OCI-LY7 (cell line): ENCODE data around the gene CHD1. TPM values are rescaled to one million over a fixed set of nuclear protein-coding genes. Genes with fewer than 3 reads are reported as not detected.

Experiments used
- BruUV-seq: library from RNA; stranded (reverse); fragments of 400-500 nt; replicated peaks from 2 replicates; lab custom pipeline; 2021; lab: Mats Ljungman, UMichigan
- CTCF ChIA-PET: fragments of 300-600 bp; sonication (Branson Sonifier 250); formaldehyde crosslinking; loops from one replicate; lab custom pipeline; 2022; ENCODE audit warnings: antibody characterized with exemption; ENCODE audit not compliant: unreplicated experiment; lab: Charles Lee
- POLR2A ChIA-PET: fragments of 300-600 bp; sonication (Branson Sonifier 250); formaldehyde crosslinking; loops from one replicate; lab custom pipeline; 2022; ENCODE audit warnings: antibody characterized with exemption; lab: Charles Lee
- DNase-seq: peaks from one replicate; pipeline ENCODE4 v3.0.0-alpha.2; 2015; ENCODE audit warnings: low spot score
- H2AFZ ChIP-seq: fragments of 200-600 bp; sonication (generic), shearing (Covaris generic); 2 replicates; pipeline ENCODE4 v1.6.1; 2014; ENCODE audit warnings: mild to moderate bottlenecking, antibody characterized with exemption, low read length, moderate library complexity
- H3K27ac ChIP-seq: fragments of 200-600 bp; sonication (generic); 2 replicates; pipeline ENCODE4 v1.5.1; 2014; ENCODE audit warnings: mixed run types, low read depth, mild to moderate bottlenecking, moderate library complexity, low read length, inconsistent platforms; ENCODE audit not compliant: poor library complexity, severe bottlenecking
- H3K36me3 ChIP-seq: fragments of 200-600 bp; sonication (generic); 2 replicates; pipeline ENCODE4 v1.6.1; 2014; ENCODE audit warnings: mild to moderate bottlenecking, antibody characterized with exemption, low read length, moderate library complexity, mixed read lengths; ENCODE audit not compliant: insufficient read depth
- H3K4me1 ChIP-seq: fragments of 200-600 bp; sonication (generic); 2 replicates; pipeline ENCODE4 v1.5.1; 2014; ENCODE audit warnings: mild to moderate bottlenecking, low read length; ENCODE audit not compliant: insufficient read depth, poor library complexity, severe bottlenecking
- H3K4me2 ChIP-seq: fragments of 200-600 bp; sonication (generic); 2 replicates; pipeline ENCODE4 v1.6.1; 2014; ENCODE audit warnings: mild to moderate bottlenecking, low read length
- H3K4me3 ChIP-seq: fragments of 200-600 bp; sonication (generic); 2 replicates; pipeline ENCODE4 v1.5.1; 2014; ENCODE audit warnings: mild to moderate bottlenecking, low read depth, low read length; ENCODE audit not compliant: poor library complexity, severe bottlenecking
- H3K79me2 ChIP-seq: fragments of 200-600 bp; sonication (generic); 2 replicates; pipeline ENCODE4 v1.6.1; 2016; ENCODE audit warnings: low read depth, mild to moderate bottlenecking, low read length, moderate library complexity, mixed read lengths; ENCODE audit not compliant: insufficient read depth
- H3K9me2 ChIP-seq: fragments of 200-600 bp; sonication (generic); 2 replicates; pipeline ENCODE4 v1.6.1; 2016; ENCODE audit warnings: mild to moderate bottlenecking, low read length, mixed read lengths; ENCODE audit not compliant: insufficient read depth
- H3K9me3 ChIP-seq: fragments of 200-600 bp; sonication (generic); 2 replicates; pipeline ENCODE4 v1.6.1; 2014; ENCODE audit warnings: mild to moderate bottlenecking, mixed run types, low read length, mixed read lengths
- H4K20me1 ChIP-seq: fragments of 200-600 bp; sonication (generic); 2 replicates; pipeline ENCODE4 v1.6.1; 2014; ENCODE audit warnings: mild to moderate bottlenecking, antibody characterized with exemption, low read length, moderate library complexity, mixed read lengths; ENCODE audit not compliant: insufficient read depth
- CTCF ChIP-seq: fragments of 200-600 bp; sonication (generic); conservative IDR thresholded peaks from 2 replicates; pipeline ENCODE4 v1.5.1; 2014; ENCODE audit warnings: mild to moderate bottlenecking, antibody characterized with exemption, low read length, moderate library complexity, mixed read lengths
- EZH2phosphoT487 ChIP-seq: fragments of 200-600 bp; sonication (generic); IDR thresholded peaks from 2 replicates; pipeline ENCODE4 v1.6.1; 2018; ENCODE audit warnings: low read depth, borderline replicate concordance, mild to moderate bottlenecking, mixed run types, antibody characterized with exemption, low read length, moderate library complexity, mixed read lengths
- intact Hi-C: fragments of 100-400 bp; cut with micrococcal nuclease; formaldehyde crosslinking; loops from one replicate; pipeline ENCODE4 v1.10.0; 2022; ENCODE audit not compliant: unreplicated experiment
- total RNA-seq, 2 experiments: library from RNA; depleted of rRNA in 1 of 2; stranded (reverse); fragments of >200 nt in 1 of 2; shearing (Covaris generic) in 1 of 2; gene quantifications; 2 replicates each; pipeline ENCODE4 v1.2.3, GENCODE V29; 2014 to 2022

Gene CHD1
- total RNA-seq, 2 experiments from 2014 or later = 8.3 to 10.3 TPM

- H3K79me2 ChIP-seq = no peaks in the 10 kb centered on the region
- intact Hi-C loops = no loop called here
- BruUV-seq = no TSS peak
- H3K36me3 ChIP-seq = no peaks in the 10 kb centered on the region
- TF ChIP-seq EZH2phosphoT487 (no peak), CTCF (no peak)
- no peak overlapping the region for H3K27ac ChIP-seq
- no peak overlapping the region for H3K4me2 ChIP-seq
- no peak overlapping the region for H2AFZ ChIP-seq
- H4K20me1 ChIP-seq = no peaks in the 10 kb centered on the region
- ChIA-PET POLR2A (interaction anchor here (0.6 to 1.0 kb wide), 2 partner anchors 9 to 30 kb away, joined by 3 to 4 read pairs; no protein-coding TSS in a partner anchor), CTCF (no interaction called here)
- H3K9me3 ChIP-seq = no peaks in the 10 kb centered on the region
- no peak for DNase-seq
- H3K4me1 ChIP-seq = no peaks in the 10 kb centered on the region
- no peaks in the 10 kb centered on the region for H3K9me2 ChIP-seq
- no peak overlapping the region for H3K4me3 ChIP-seq
Measured at GRCh38 chr5:98977723-98978122, 48.9 kb upstream of the CHD1 start.

GRCh38 chr5:98975682-98976407 lies 47.0 kb upstream of the CHD1 start:
- H3K9me3 ChIP-seq = no peaks in the 10 kb centered on the region
- ChIA-PET POLR2A (no interaction called here), CTCF (no interaction called here)
- DNase-seq = no peak
- H4K20me1 ChIP-seq = no peaks in the 10 kb centered on the region
- no peaks in the 10 kb centered on the region for H3K9me2 ChIP-seq
- no TSS peak for BruUV-seq
- intact Hi-C loops = no loop called here
- H3K4me2 ChIP-seq = no peak overlapping the region
- no peaks in the 10 kb centered on the region for H3K79me2 ChIP-seq
- H3K4me1 ChIP-seq = no peaks in the 10 kb centered on the region
- H3K4me3 ChIP-seq = no peak overlapping the region
- no peak overlapping the region for H2AFZ ChIP-seq
- TF ChIP-seq EZH2phosphoT487 (no peak), CTCF (no peak)
- no peaks in the 10 kb centered on the region for H3K36me3 ChIP-seq
- H3K27ac ChIP-seq = no peak overlapping the region

- Histone ChIP-seq H3K9me2 (no peaks in the 10 kb centered on the region), H3K36me3 (no peaks in the 10 kb centered on the region), H3K4me1 (no peaks in the 10 kb centered on the region), H4K20me1 (no peaks in the 10 kb centered on the region), H3K9me3 (no peaks in the 10 kb centered on the region), H2AFZ (no peak overlapping the region), H3K27ac (no peak overlapping the region), H3K79me2 (no peaks in the 10 kb centered on the region), H3K4me2 (no peak overlapping the region), H3K4me3 (no peak overlapping the region)
- no peak for DNase-seq
- intact Hi-C loops = no loop called here
- no TSS peak for BruUV-seq
- TF ChIP-seq EZH2phosphoT487 (no peak), CTCF (no peak)
- ChIA-PET POLR2A (no interaction called here), CTCF (no interaction called here)
Measured at GRCh38 chr5:98975223-98975622, 46.4 kb upstream of the CHD1 start.
